Measurements from ENCODE around the gene FRMD4A.

GRCh38 chr10:13745271-13745670, 585.5 kb downstream of the FRMD4A start:
- TF ChIP-seq CTCF (optimal IDR thresholded peaks at IDR 0.05 in 1 of 3, IDR thresholded peaks at IDR 0.05 in 1 of 3, conservative IDR thresholded peaks at IDR 0.05 in 1 of 3; ENCODE audit: extremely low read depth in 1 of 3, insufficient read depth in 2 of 3, low read length in 3 of 3) (no peak), EZH2 (IDR thresholded peaks at IDR 0.05; ENCODE audit: low read length) (no peak)
